Left forelimb (tissue), 1 donor: ENCODE results near the gene COPE.

Experiments
- DNase-seq: peaks from one replicate; pipeline ENCODE4 v3.0.0-alpha.2; 2018; ENCODE audit warnings: low spot score

Gene COPE

GRCh38 chr19:18895038-18895823, 24.0 kb downstream of the COPE start:
- DNase-seq, result peak; percentile 70

GRCh38 chr19:18894254-18895037, 24.7 kb downstream of the COPE start:
- peak; percentile 86 for DNase-seq

- no peak for DNase-seq
Measured at GRCh38 chr19:18893587-18894253, 25.5 kb downstream of the COPE start.

- DNase-seq, result no peak
Measured at GRCh38 chr19:18889949-18890745, 29.0 kb downstream of the COPE start.

GRCh38 chr19:18886972-18887371, 32.2 kb downstream of the COPE start:
- DNase-seq, result no peak

GRCh38 chr19:18883526-18884304, 35.5 kb downstream of the COPE start:
- no peak for DNase-seq

GRCh38 chr19:18881491-18881890, 37.7 kb downstream of the COPE start:
- no peak for DNase-seq

- no peak for DNase-seq
Measured at GRCh38 chr19:18879579-18880373, 39.4 kb downstream of the COPE start.

- DNase-seq, result no peak
Measured at GRCh38 chr19:18878858-18879578, 40.2 kb downstream of the COPE start.

GRCh38 chr19:18878058-18878797, 41.0 kb downstream of the COPE start:
- DNase-seq, result no peak

GRCh38 chr19:18876865-18877264, 42.3 kb downstream of the COPE start:
- DNase-seq, result no peak

GRCh38 chr19:18875726-18876125, 43.5 kb downstream of the COPE start:
- DNase-seq, result no peak

GRCh38 chr19:18871543-18871942, 47.6 kb downstream of the COPE start:
- no peak for DNase-seq

- no peak for DNase-seq
Measured at GRCh38 chr19:18870531-18871172, 48.5 kb downstream of the COPE start.

- DNase-seq, result no peak
Measured at GRCh38 chr19:18869781-18870530, 49.2 kb downstream of the COPE start.

GRCh38 chr19:18869023-18869618, 50.1 kb downstream of the COPE start:
- no peak for DNase-seq

- no peak for DNase-seq
Measured at GRCh38 chr19:18868380-18869022, 50.7 kb downstream of the COPE start.
